Lower leg skin (tissue), 3 donors: ENCODE measurements around the gene USP13.

Experiments used
- POLR2A ChIP-seq, 2 donors: fragments of 450-650 bp; IDR thresholded peaks; one replicate each; pipeline ENCODE4 v1.6.1; 2016 to 2017; ENCODE audit warnings: antibody characterized with exemption in 2 of 2, mild to moderate bottlenecking in 1 of 2, moderate library complexity in 1 of 2
- TF ChIP-seq, protein P1 (sequence below), 3 donors: fragments of 450-650 bp; IDR thresholded peaks; one replicate each; pipeline ENCODE4 v1.5.1; 2016; ENCODE audit warnings: antibody characterized with exemption in 3 of 3, mild to moderate bottlenecking in 3 of 3, moderate library complexity in 2 of 3

DNA sequence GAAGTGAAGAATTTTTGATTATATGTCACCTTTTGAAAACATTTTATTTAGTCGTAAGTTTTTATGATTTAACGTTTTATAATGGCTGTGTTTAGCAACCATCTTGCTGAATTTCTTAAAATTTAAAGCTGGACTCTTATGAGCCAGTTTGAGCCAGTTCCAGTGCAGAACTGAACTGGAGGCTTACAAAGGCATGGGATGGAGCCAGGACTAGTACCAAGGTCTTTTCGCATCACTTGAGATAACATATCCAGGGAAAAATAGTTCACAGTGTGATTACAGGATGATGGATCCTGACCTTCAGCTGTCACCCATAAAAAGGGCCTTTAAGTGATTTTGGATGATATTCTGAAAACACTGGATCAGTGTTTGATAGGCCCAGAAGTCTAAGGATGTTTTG, 51.0 kb downstream of the USP13 start:
- no peak for TF ChIP-seq POLR2A (IDR thresholded peaks at IDR 0.05)
- TF ChIP-seq, protein P1, sequence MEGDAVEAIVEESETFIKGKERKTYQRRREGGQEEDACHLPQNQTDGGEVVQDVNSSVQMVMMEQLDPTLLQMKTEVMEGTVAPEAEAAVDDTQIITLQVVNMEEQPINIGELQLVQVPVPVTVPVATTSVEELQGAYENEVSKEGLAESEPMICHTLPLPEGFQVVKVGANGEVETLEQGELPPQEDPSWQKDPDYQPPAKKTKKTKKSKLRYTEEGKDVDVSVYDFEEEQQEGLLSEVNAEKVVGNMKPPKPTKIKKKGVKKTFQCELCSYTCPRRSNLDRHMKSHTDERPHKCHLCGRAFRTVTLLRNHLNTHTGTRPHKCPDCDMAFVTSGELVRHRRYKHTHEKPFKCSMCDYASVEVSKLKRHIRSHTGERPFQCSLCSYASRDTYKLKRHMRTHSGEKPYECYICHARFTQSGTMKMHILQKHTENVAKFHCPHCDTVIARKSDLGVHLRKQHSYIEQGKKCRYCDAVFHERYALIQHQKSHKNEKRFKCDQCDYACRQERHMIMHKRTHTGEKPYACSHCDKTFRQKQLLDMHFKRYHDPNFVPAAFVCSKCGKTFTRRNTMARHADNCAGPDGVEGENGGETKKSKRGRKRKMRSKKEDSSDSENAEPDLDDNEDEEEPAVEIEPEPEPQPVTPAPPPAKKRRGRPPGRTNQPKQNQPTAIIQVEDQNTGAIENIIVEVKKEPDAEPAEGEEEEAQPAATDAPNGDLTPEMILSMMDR (IDR thresholded peaks at IDR 0.05): no peak
